Endothelial cell of umbilical vein (primary cell): Measurements from ENCODE around the gene MYOF. TPM values are rescaled to one million over a fixed set of nuclear protein-coding genes. Genes with fewer than 3 reads are reported as not detected.

Source experiments
- BruUV-seq: library from RNA; stranded (reverse); fragments of 400-500 nt; replicated peaks from 2 replicates; lab custom pipeline; 2021; lab: Mats Ljungman, UMichigan
- CTCF ChIA-PET: fragments of 300-600, 350-600 bp; sonication (Branson Sonifier 250); formaldehyde crosslinking; loops from one replicate; lab custom pipeline; 2021; ENCODE audit warnings: antibody characterized with exemption, inconsistent platforms; lab: Charles Lee
- POLR2A ChIA-PET: fragments of 300-600, 350-600 bp; sonication (Branson Sonifier 250); formaldehyde crosslinking; loops from one replicate; lab custom pipeline; 2021; ENCODE audit warnings: antibody characterized with exemption, inconsistent platforms; lab: Charles Lee
- DNase-seq: peaks from one replicate; pipeline ENCODE4 v3.0.0-alpha.2; 2011; ENCODE audit warnings: low read depth, low spot score
- FAIRE-seq: peaks from 2 replicates; lab custom pipeline; 2011; peaks lifted over from hg19 to GRCh38; lab: Jason Lieb, UNC
- H2AFZ ChIP-seq: 2 replicates; pipeline ENCODE4 v1.6.0; 2012; ENCODE audit warnings: low read depth, low read length, control low read depth, inconsistent platforms
- H3K27ac ChIP-seq: 2 replicates; pipeline ENCODE4 v1.5.1; 2011; ENCODE audit warnings: low read depth, mild to moderate bottlenecking, control low read depth, low read length, moderate library complexity; ENCODE audit not compliant: insufficient read depth
- H3K27me3 ChIP-seq, 2 experiments: 2 replicates each; pipeline versions ENCODE4 v1.6.0 to v1.6.1; 2011; ENCODE audit warnings: low read length in 2 of 2, mixed read lengths in 1 of 2; ENCODE audit not compliant: control insufficient read depth in 2 of 2, insufficient read depth in 2 of 2
- H3K36me3 ChIP-seq, 2 experiments: 2 replicates in 1 of 2; 3 replicates in 1 of 2; pipeline ENCODE4 v1.5.1; 2011; ENCODE audit warnings: low read length in 2 of 2, mild to moderate bottlenecking in 1 of 2, moderate library complexity in 1 of 2; ENCODE audit not compliant: control insufficient read depth in 2 of 2, insufficient read depth in 2 of 2; ENCODE audit errors: extremely low read depth in 1 of 2
- H3K4me1 ChIP-seq: 3 replicates; pipeline ENCODE4 v1.5.1; 2011; ENCODE audit warnings: mild to moderate bottlenecking, low read length; ENCODE audit not compliant: control insufficient read depth, insufficient read depth; ENCODE audit errors: extremely low read depth
- H3K4me2 ChIP-seq: 2 replicates; pipeline ENCODE4 v1.6.1; 2011; ENCODE audit warnings: low read length, control low read depth, mixed read lengths; ENCODE audit not compliant: insufficient read depth
- H3K4me3 ChIP-seq, 3 experiments: fragments of 200-600 bp in 1 of 3; sonication (generic), shearing (Covaris generic) in 1 of 3; replicated peaks in 1 of 3; 2 replicates each; pipeline ENCODE4 v1.5.1; 2011 to 2016; ENCODE audit warnings: control low read depth in 3 of 3, low read length in 3 of 3, mild to moderate bottlenecking in 2 of 3, inconsistent platforms in 1 of 3, low read depth in 1 of 3, moderate library complexity in 1 of 3; ENCODE audit not compliant: insufficient read depth in 1 of 3
- H3K79me2 ChIP-seq: 2 replicates; pipeline ENCODE4 v1.6.0; 2012; ENCODE audit warnings: low read length, inconsistent platforms; ENCODE audit not compliant: control insufficient read depth, insufficient read depth
- H3K9ac ChIP-seq: replicated peaks from 2 replicates; pipeline ENCODE3; 2011; ENCODE audit warnings: low read length, control low read depth; ENCODE audit not compliant: insufficient read depth; ENCODE audit errors: extremely low read depth
- H3K9me1 ChIP-seq: replicated peaks from 3 replicates; pipeline ENCODE4 v1.6.0; 2011; ENCODE audit warnings: mild to moderate bottlenecking, low read length; ENCODE audit not compliant: control insufficient read depth, insufficient read depth; ENCODE audit errors: extremely low read depth
- H3K9me3 ChIP-seq: replicated peaks from 2 replicates; pipeline ENCODE4 v1.5.1; 2012; ENCODE audit warnings: low read length, inconsistent platforms; ENCODE audit not compliant: control insufficient read depth, insufficient read depth
- H4K20me1 ChIP-seq: replicated peaks from 2 replicates; pipeline ENCODE3; 2011; ENCODE audit warnings: mild to moderate bottlenecking, low read length; ENCODE audit not compliant: control insufficient read depth, insufficient read depth; ENCODE audit errors: extremely low read depth
- CTCF ChIP-seq, 2 donors: IDR thresholded peaks; 1 replicate in 1 of 2; 2 replicates in 1 of 2; pipeline ENCODE4 v1.5.1; 2011; ENCODE audit warnings: low read length in 2 of 2, mild to moderate bottlenecking in 2 of 2, moderate library complexity in 2 of 2, control low read depth in 1 of 2, inconsistent platforms in 1 of 2, low read depth in 1 of 2; ENCODE audit not compliant: insufficient read depth in 1 of 2; ENCODE audit errors: extremely low read depth in 1 of 2
- EZH2 ChIP-seq: IDR thresholded peaks from 2 replicates; pipeline ENCODE4 v1.6.1; 2012; ENCODE audit warnings: borderline replicate concordance, low read depth, mild to moderate bottlenecking, moderate library complexity, low read length, inconsistent platforms; ENCODE audit not compliant: severe bottlenecking
- FOS ChIP-seq: IDR thresholded peaks from 2 replicates; pipeline ENCODE4 v1.6.1; 2011; ENCODE audit warnings: mild to moderate bottlenecking, low read length, moderate library complexity, borderline replicate concordance; ENCODE audit not compliant: insufficient read depth
- GATA2 ChIP-seq: IDR thresholded peaks from 2 replicates; pipeline ENCODE4 v1.7.0; 2011; ENCODE audit warnings: low read depth, mild to moderate bottlenecking, moderate library complexity, mixed read lengths, low read length; ENCODE audit not compliant: insufficient read length, insufficient read depth
- JUN ChIP-seq: IDR thresholded peaks from 2 replicates; pipeline ENCODE4 v1.6.1; 2011; ENCODE audit warnings: borderline replicate concordance, low read depth; ENCODE audit not compliant: insufficient read length, insufficient read depth
- MYC ChIP-seq: IDR thresholded peaks from one replicate; pipeline ENCODE4 v1.6.1; 2011; ENCODE audit warnings: mild to moderate bottlenecking, low read depth, low read length
- POLR2A ChIP-seq: IDR thresholded peaks from 2 replicates; pipeline ENCODE4 v1.6.1; 2012; ENCODE audit warnings: low read depth, mild to moderate bottlenecking, control low read depth, low read length
- POLR2AphosphoS5 ChIP-seq: IDR thresholded peaks from 2 replicates; pipeline ENCODE4 v1.6.1; 2012; ENCODE audit warnings: low read depth, mild to moderate bottlenecking, control low read depth, low read length, moderate library complexity; ENCODE audit not compliant: insufficient read depth
- dilution Hi-C: fragments of 300-500 bp; cut with MboI; formaldehyde crosslinking; loops from one replicate; pipeline ENCODE4 v1.15.0; 2019; ENCODE audit warnings: low sequenced_read_pairs; ENCODE audit not compliant: extremely low pct_ligation_motif_present
- intact Hi-C: fragments of 100-400 bp; cut with micrococcal nuclease; formaldehyde crosslinking; loops from one replicate; pipeline ENCODE4 v1.10.0; 2022
- polyA plus RNA-seq, 4 experiments: library from polyadenylated mRNA; depleted of rRNA in 3 of 4; stranded (reverse) in 3 of 4; unstranded in 1 of 4; fragments of >200 nt; gene quantifications; 2 replicates each; pipeline versions ENCODE4 v1.2.1 to v1.2.3, GENCODE V29; 2011 to 2012; ENCODE audit warnings: missing spikeins in 1 of 4
- total RNA-seq: library from RNA; stranded (reverse); gene quantifications from 2 replicates; pipeline ENCODE4 v1.2.3, GENCODE V29; 2021
- TF ChIP-seq, protein P1 (sequence below): IDR thresholded peaks from 2 replicates; pipeline ENCODE4 v1.6.1; 2011; ENCODE audit not compliant: insufficient read depth, insufficient read length

Gene MYOF
- total and polyA plus RNA-seq, 2 donors (not counting 3 experiments of a cell fraction or from before 2014, with no cell fraction given), result 98.4 to 379 TPM

DNA sequence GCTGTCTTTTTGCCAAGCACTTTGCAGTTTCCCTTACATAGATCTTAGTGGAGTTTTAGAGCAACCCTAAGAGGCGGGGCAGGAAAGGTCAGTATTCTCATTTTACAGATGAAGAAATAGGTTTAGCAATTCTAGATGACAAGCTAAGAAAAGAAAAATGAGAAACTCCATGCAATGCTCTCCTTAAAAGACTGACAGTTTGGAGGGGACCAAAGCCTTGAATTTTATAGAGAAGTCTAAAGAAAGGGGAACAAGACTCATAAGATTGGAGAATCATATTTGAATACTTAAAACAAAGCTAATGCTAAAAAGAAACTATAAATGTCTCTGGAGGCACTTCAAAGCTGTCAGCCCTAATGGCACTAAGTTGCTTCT lies 33.9 kb upstream of the MYOF start:
- dilution Hi-C loops, result no loop called here

More for the DNA sequence above, 33.9 kb upstream of the MYOF start:
- CTCF ChIA-PET, result interaction anchor here (1.2 to 1.3 kb wide), 2 partner anchors 12 to 26 kb away, joined by 3 to 4 read pairs; no protein-coding TSS in a partner anchor
- Histone ChIP-seq H4K20me1 (no peaks in the 10 kb centered on the region), H3K79me2 (no peaks in the 10 kb centered on the region), H3K4me2 (no peak overlapping the region), H3K4me1 (peaks cover 4% of the 10 kb centered on the region), H3K27ac (no peak overlapping the region), H3K27me3 (no peaks in the 10 kb centered on the region), H3K36me3 (peaks cover 0 to 24% of the 10 kb centered on the region in 2 experiments), H3K9me3 (no peaks in the 10 kb centered on the region), H3K4me3 (no peak overlapping the region), H3K9me1 (no peaks in the 10 kb centered on the region), H2AFZ (no peak overlapping the region), H3K9ac (no peak overlapping the region)
- POLR2A ChIA-PET, result no interaction called here
- DNase-seq (no peak), FAIRE-seq (no peak)
- no TSS peak for BruUV-seq
- TF ChIP-seq, protein P1, sequence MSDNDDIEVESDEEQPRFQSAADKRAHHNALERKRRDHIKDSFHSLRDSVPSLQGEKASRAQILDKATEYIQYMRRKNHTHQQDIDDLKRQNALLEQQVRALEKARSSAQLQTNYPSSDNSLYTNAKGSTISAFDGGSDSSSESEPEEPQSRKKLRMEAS, result no peak
- TF ChIP-seq POLR2A (no peak), FOS (no peak), CTCF (IDR thresholded peaks at IDR 0.05; ENCODE audit: extremely low read depth in 1 of 2, insufficient read depth in 1 of 2, low read depth in 1 of 2, low read length in 2 of 2) (no peak), POLR2AphosphoS5 (no peak), GATA2 (no peak), EZH2 (no peak), MYC (no peak), JUN (no peak)
- intact Hi-C loops, result no loop called here
